Uterus (tissue), 4 donors: ENCODE results near the gene PERM1. TPM values are rescaled to one million over a fixed set of nuclear protein-coding genes. Genes with fewer than 3 reads are reported as not detected.
A peak's percentile ranks its signal among the peaks of the same experiment; 100 is the strongest.

Experiments
- DNase-seq, 2 donors: peaks; one replicate each; pipeline ENCODE4 v3.0.0-alpha.2; 2019 to 2020
- H3K27ac ChIP-seq, 2 donors: fragments of 200-600 bp; sonication (generic); 1 replicate in 1 of 2; 2 replicates in 1 of 2; pipeline ENCODE4 v1.5.1; 2016 to 2018
- H3K27me3 ChIP-seq, 2 donors: fragments of 200-600 bp; sonication (generic); one replicate each; pipeline ENCODE4 v1.5.1; 2018 to 2019; ENCODE audit warnings: control low read depth in 1 of 2
- H3K36me3 ChIP-seq, 2 donors: fragments of 200-600 bp; sonication (generic); one replicate each; pipeline ENCODE4 v1.5.1; 2019; ENCODE audit warnings: control low read depth in 1 of 2
- H3K4me1 ChIP-seq, 2 donors: fragments of 200-600 bp; sonication (generic); one replicate each; pipeline ENCODE4 v1.5.1; 2018 to 2019; ENCODE audit warnings: control low read depth in 1 of 2
- H3K4me3 ChIP-seq, 2 donors: fragments of 200-600 bp; sonication (generic); 1 replicate in 1 of 2; 2 replicates in 1 of 2; pipeline ENCODE4 v1.5.1; 2018 to 2019; ENCODE audit warnings: mild to moderate bottlenecking in 1 of 2
- H3K9me3 ChIP-seq, 2 donors: fragments of 200-600 bp; sonication (generic); one replicate each; pipeline ENCODE4 v1.5.1; 2019; ENCODE audit warnings: control low read depth in 1 of 2
- CTCF ChIP-seq, 4 experiments: fragments of 200-600 bp in 2 of 4; fragments of 450-650 bp in 2 of 4; sonication (generic) in 2 of 4; IDR thresholded peaks; one replicate each; pipeline ENCODE4 v1.5.1; 2016 to 2019; ENCODE audit warnings: antibody characterized with exemption in 4 of 4, mild to moderate bottlenecking in 2 of 4, moderate library complexity in 1 of 4
- POLR2A ChIP-seq, 2 donors: fragments of 450-650 bp; IDR thresholded peaks; one replicate each; pipeline ENCODE4 v1.6.1; 2016; ENCODE audit warnings: antibody characterized with exemption in 2 of 2, mild to moderate bottlenecking in 1 of 2, moderate library complexity in 1 of 2
- intact Hi-C: fragments of 100-400 bp; cut with DNase I; formaldehyde crosslinking; loops from one replicate; pipeline ENCODE4 v1.15.1; 2023; ENCODE audit warnings: low total_unique reads
- total RNA-seq, 4 donors: library from RNA; depleted of rRNA in 3 of 4; stranded (reverse); fragments of >200 nt in 3 of 4; gene quantifications; one replicate each; pipeline versions ENCODE4 v1.1.0 to v1.2.4, GENCODE V29; 2014 to 2023
- donor health status: DM: yes; HTN: yes; CAD: no.

The PERM1 gene
- total RNA-seq, 4 donors from 2014 or later = 2.3 TPM; not detected in 3

GRCh38 chr1:1001057-1001783 is 19.3 kb upstream of the PERM1 start:
- intact Hi-C loops = no loop called here
- peaks cover 0 to 4% of the 10 kb centered on the region in 2 donors for H3K27me3 ChIP-seq
- DNase-seq = peak; percentile 34 to 39
- peak overlapping the region; percentile 93 to 94 for H3K27ac ChIP-seq
- H3K36me3 ChIP-seq = no peaks in the 10 kb centered on the region
- no peaks in the 10 kb centered on the region for H3K9me3 ChIP-seq
- peak overlapping the region; percentile 53 to 60 for H3K4me3 ChIP-seq
- peaks cover 0 to 5% of the 10 kb centered on the region in 2 donors for H3K4me1 ChIP-seq
- TF ChIP-seq CTCF (IDR thresholded peaks at IDR 0.05) (no peak), POLR2A (IDR thresholded peaks at IDR 0.05) (no peak)

GRCh38 chr1:1000357-1001056 is 18.6 kb upstream of the PERM1 start:
- no peaks in the 10 kb centered on the region for H3K36me3 ChIP-seq
- no peaks in the 10 kb centered on the region for H3K9me3 ChIP-seq
- intact Hi-C loops = no loop called here
- H3K4me1 ChIP-seq = peaks cover 0 to 5% of the 10 kb centered on the region in 2 donors
- H3K4me3 ChIP-seq = peak overlapping the region; percentile 53 to 60
- peaks cover 0 to 4% of the 10 kb centered on the region in 2 donors for H3K27me3 ChIP-seq
- H3K27ac ChIP-seq = peak overlapping the region; percentile 93 to 94
- TF ChIP-seq CTCF (IDR thresholded peaks at IDR 0.05) (peak in 2 of 4 experiments; percentile 9 to 31), POLR2A (IDR thresholded peaks at IDR 0.05) (peak; percentile 50 to 72)
- peak; percentile 77 to 85 for DNase-seq

- Histone ChIP-seq H3K4me3 (peak within 1 kb of the TSS; percentile 53 to 60), H3K27me3 (peaks cover 0 to 4% of the 10 kb centered on the region in 2 donors), H3K36me3 (no peaks in the 10 kb centered on the region), H3K4me1 (peaks cover 0 to 1% of the 10 kb centered on the region in 2 donors), H3K27ac (peak within 1 kb of the TSS; percentile 93 to 94), H3K9me3 (no peaks in the 10 kb centered on the region)
- peak; percentile 86 to 90 for DNase-seq
- intact Hi-C loops = no loop called here
- peak; percentile 92 to 95 for TF ChIP-seq POLR2A (IDR thresholded peaks at IDR 0.05)
- peak in 1 of 4 experiments; percentile 6 for TF ChIP-seq CTCF (IDR thresholded peaks at IDR 0.05)
These were observed 17.9 kb upstream of the PERM1 start, which contains the start of gene HES4 for GRCh38 chr1:999725-1000356. HES4 (minus strand) TSS chr1:1000097; CDS start chr1:999973, 124 bp downstream.

- DNase-seq = peak; percentile 26 to 30
These were observed 17.3 kb upstream of the PERM1 start for GRCh38 chr1:998995-999724.

More at GRCh38 chr1:998995-999724, 17.3 kb upstream of the PERM1 start:
- Histone ChIP-seq H3K36me3 (no peaks in the 10 kb centered on the region), H3K4me3 (peak overlapping the region; percentile 53 to 60), H3K4me1 (no peaks in the 10 kb centered on the region), H3K27ac (peak overlapping the region; percentile 93 to 94), H3K27me3 (peaks cover 0 to 4% of the 10 kb centered on the region in 2 donors), H3K9me3 (no peaks in the 10 kb centered on the region)
- intact Hi-C loops = no loop called here
- peak in 1 of 2 donors; percentile 24 for TF ChIP-seq POLR2A (IDR thresholded peaks at IDR 0.05)
- peak in 1 of 4 experiments; percentile 8 for TF ChIP-seq CTCF (IDR thresholded peaks at IDR 0.05)
